Mucosa of descending colon (tissue), 3 donors: ENCODE data around the gene ZNF532. TPM values are rescaled to one million over a fixed set of nuclear protein-coding genes. Genes with fewer than 3 reads are reported as not detected.

ENCODE experiments used
- ATAC-seq: fragments of 200-7000 bp; cut with Tn5 transposase; one replicate; pipeline ENCODE4 v1.9.1; 2020; ENCODE audit warnings: mild to moderate bottlenecking, moderate library complexity
- DNase-seq, 3 donors: peaks; one replicate each; pipeline ENCODE4 v3.0.0-alpha.2; 2020
- H3K36me3 ChIP-seq: fragments of 200-600 bp; one replicate; pipeline ENCODE4 v1.8.0; 2021; ENCODE audit warnings: low read depth, mild to moderate bottlenecking
- H3K4me1 ChIP-seq: fragments of 200-600 bp; one replicate; pipeline ENCODE4 v1.8.0; 2021; ENCODE audit warnings: low read depth, mild to moderate bottlenecking
- H3K4me3 ChIP-seq: fragments of 200-600 bp; one replicate; pipeline ENCODE4 v1.8.0; 2021; ENCODE audit warnings: mild to moderate bottlenecking
- H3K9me3 ChIP-seq: fragments of 200-600 bp; one replicate; pipeline ENCODE4 v1.8.0; 2021; ENCODE audit warnings: mild to moderate bottlenecking
- intact Hi-C, 2 donors: fragments of 100-400 bp; cut with DNase I in 1 of 2; cut with micrococcal nuclease in 1 of 2; formaldehyde crosslinking; loops; one replicate each; pipeline versions ENCODE4 v1.11.0 to v1.11.1; 2022; cut with DNase I, micrococcal nuclease
- total RNA-seq, 3 donors: library from RNA; stranded (reverse); fragmentation: NEBNext Ultra II Directional in 2 of 3; extraction: Animal tissue kit (Norgen Biotek cat#: 25700) in 2 of 3; gene quantifications; one replicate each; pipeline versions ENCODE4 v1.2.1 to v1.2.4, GENCODE V29; 2021 to 2023
- TF ChIP-seq, protein P1 (sequence below): fragments of 200-600 bp; IDR thresholded peaks from one replicate; pipeline ENCODE4 v1.8.0; 2022; ENCODE audit warnings: antibody characterized with exemption, mild to moderate bottlenecking
- donor health status: DM: no; HTN: no; CAD: no; lungs with moderate emphysema.
- donor health status: DM: no; HTN: no; CAD: no.
- donor health status: DM: no; HTN: yes; CAD: no.

The ZNF532 gene
- total RNA-seq, 3 donors from 2014 or later: 11.2 to 104 (median 16.3) TPM

DNA sequence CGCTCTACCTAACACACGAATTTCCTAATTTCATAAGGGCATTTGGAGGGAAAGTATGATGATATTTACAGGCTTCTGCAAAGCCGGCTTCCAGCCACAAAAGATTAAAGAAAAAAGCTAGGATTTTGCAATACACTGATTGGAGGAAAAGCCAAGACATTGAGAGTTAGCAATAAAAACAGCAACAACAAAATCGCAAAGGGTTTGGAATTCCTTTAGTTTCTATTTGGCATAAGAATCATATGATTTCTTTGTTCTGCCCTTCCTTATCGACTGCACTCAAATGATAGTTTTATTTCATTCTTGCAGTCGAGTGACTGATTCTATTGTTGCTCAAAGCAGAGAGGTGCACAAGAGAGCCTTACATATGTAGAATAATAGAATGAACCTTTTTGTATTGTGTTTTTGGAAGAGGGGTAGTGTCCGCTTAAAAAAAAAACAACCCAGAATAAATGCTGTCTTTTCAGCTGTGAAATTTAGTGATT is 3.9 kb upstream of the ZNF532 start:
- H3K4me3 ChIP-seq: no peak overlapping the region

DNA sequence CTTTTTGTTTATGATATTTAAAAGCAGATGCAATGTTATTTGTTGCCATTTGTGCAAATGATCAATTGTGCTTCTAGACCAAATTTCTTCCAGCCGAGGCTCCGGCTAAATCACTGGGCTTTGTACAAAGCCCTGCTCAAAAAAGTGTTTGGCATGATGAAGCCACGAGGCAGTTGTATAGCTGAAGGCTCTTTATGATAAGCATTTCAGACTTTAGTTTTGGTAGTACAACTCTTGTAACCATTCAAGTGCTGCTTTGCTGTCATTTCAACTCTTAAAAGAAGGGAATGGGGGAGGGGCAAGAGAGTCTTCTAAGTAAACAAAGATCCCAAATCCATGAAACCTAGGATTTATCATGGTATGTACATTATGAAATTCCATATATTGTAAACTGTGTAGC is 3.3 kb upstream of the ZNF532 start:
- no peak for ATAC-seq
- no peaks in the 10 kb centered on the region for H3K9me3 ChIP-seq
- peaks cover 5% of the 10 kb centered on the region for H3K4me1 ChIP-seq
- intact Hi-C loops: loop anchor here in 1 of 2 donors (10.0 kb wide), 1 partner anchor 203 kb away; no protein-coding TSS in a partner anchor
- TF ChIP-seq, protein P1, sequence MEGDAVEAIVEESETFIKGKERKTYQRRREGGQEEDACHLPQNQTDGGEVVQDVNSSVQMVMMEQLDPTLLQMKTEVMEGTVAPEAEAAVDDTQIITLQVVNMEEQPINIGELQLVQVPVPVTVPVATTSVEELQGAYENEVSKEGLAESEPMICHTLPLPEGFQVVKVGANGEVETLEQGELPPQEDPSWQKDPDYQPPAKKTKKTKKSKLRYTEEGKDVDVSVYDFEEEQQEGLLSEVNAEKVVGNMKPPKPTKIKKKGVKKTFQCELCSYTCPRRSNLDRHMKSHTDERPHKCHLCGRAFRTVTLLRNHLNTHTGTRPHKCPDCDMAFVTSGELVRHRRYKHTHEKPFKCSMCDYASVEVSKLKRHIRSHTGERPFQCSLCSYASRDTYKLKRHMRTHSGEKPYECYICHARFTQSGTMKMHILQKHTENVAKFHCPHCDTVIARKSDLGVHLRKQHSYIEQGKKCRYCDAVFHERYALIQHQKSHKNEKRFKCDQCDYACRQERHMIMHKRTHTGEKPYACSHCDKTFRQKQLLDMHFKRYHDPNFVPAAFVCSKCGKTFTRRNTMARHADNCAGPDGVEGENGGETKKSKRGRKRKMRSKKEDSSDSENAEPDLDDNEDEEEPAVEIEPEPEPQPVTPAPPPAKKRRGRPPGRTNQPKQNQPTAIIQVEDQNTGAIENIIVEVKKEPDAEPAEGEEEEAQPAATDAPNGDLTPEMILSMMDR: no peak
- H3K4me3 ChIP-seq: no peak overlapping the region
- H3K36me3 ChIP-seq: no peaks in the 10 kb centered on the region
- DNase-seq: no peak

More for the DNA sequence above, 3.9 kb upstream of the ZNF532 start:
- intact Hi-C loops: loop anchor here in 1 of 2 donors (10.0 kb wide), 1 partner anchor 204 kb away; no protein-coding TSS in a partner anchor
- Histone ChIP-seq H3K9me3 (no peaks in the 10 kb centered on the region), H3K36me3 (no peaks in the 10 kb centered on the region), H3K4me1 (peaks cover 5% of the 10 kb centered on the region)
- ATAC-seq: no peak
- TF ChIP-seq, protein P1: no peak
- DNase-seq: no peak

DNA sequence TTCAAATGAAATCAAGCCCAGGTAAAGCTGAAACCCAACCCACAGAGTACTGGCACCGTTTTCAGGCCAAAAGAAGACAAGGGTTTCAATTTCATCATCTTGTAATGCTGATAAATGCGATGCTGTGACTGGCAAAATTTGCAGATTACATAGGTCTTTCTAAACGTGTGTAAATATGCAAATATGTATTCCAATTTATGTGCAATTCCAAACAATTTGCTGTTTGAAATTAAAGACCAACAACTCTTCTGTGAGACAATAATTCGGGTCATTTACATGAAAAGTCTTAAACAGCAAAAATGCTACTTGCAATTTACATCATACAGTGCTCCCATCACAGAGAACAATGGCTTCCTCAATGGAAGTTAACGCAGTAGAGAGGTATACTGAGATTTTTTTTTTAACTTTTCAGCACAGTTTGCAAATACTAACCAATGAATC is 2.8 kb upstream of the ZNF532 start:
- H3K4me1 ChIP-seq: peaks cover 5% of the 10 kb centered on the region
- intact Hi-C loops: loop anchor here in 1 of 2 donors (10.0 kb wide), 1 partner anchor 203 kb away; no protein-coding TSS in a partner anchor

DNA sequence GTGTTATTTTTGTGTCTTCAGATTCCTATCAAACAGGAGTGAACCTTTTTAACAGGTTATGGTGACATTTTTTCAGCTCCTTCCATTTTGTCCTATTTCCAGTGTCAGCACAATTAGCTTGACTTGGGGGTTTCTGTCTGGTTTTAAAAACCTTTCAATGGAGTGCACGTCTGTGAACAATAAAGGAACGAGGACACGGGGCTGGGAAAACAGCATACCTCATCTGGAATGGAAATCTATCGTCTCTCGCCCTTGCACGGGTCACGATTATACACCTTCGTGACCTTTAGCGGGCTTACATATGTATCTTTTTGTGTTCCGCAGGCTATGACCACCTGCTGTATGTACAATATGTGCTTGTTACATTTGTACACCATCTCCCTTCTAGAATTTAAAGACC is 2.3 kb upstream of the ZNF532 start:
- Histone ChIP-seq H3K4me1 (peaks cover 5% of the 10 kb centered on the region), H3K9me3 (no peaks in the 10 kb centered on the region), H3K4me3 (no peak overlapping the region), H3K36me3 (no peaks in the 10 kb centered on the region)
- intact Hi-C loops: loop anchor here in 1 of 2 donors (10.0 kb wide), 1 partner anchor 202 kb away; no protein-coding TSS in a partner anchor
- no peak for ATAC-seq
- DNase-seq: no peak
- TF ChIP-seq, protein P1: no peak

More for the DNA sequence above, 2.8 kb upstream of the ZNF532 start:
- no peaks in the 10 kb centered on the region for H3K36me3 ChIP-seq
- no peak overlapping the region for H3K4me3 ChIP-seq
- ATAC-seq (no peak), DNase-seq (no peak)
- H3K9me3 ChIP-seq: no peaks in the 10 kb centered on the region
- TF ChIP-seq, protein P1: no peak

DNA sequence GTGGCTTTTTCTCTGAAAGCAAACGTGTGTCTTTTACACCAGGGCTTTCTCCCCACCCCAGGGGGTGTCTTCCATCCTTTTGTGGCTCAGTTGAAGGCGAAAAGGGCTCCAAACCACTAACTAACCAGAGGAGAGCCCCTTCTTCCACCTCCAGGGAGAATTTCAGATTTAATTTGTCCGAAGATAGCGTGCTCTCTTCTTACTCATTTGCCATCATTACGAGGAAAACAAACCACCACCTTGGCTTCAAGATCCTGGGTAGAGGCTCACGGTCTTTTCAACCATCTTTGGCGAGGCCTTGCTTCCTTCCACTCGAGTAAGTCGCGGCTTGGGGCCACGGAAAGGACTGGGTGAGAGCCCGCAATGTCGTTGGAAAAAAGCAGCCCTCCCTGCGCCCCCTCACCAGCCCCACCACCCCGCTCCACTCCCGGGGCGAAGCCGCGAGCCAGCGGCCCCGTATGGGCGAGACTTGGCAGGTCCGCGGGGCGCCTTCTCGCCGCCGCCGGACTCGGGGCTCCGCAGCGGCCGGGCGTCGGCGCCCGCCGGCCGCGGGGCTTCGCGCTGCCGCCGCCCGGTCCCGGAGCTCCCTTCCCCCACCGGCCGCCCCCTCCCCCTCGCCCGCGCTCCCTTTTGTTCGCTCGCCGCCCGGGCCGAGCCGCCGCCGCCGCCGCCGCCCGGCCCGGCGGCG is 1.7 kb upstream of the ZNF532 start:
- intact Hi-C loops: loop anchor here in 1 of 2 donors (10.0 kb wide), 1 partner anchor 202 kb away; no protein-coding TSS in a partner anchor
- peak; percentile 34 to 55 (median 55) for DNase-seq
- Histone ChIP-seq H3K36me3 (no peaks in the 10 kb centered on the region), H3K4me1 (peaks cover 5% of the 10 kb centered on the region), H3K9me3 (no peaks in the 10 kb centered on the region), H3K4me3 (no peak overlapping the region)
- peak; percentile 19 for ATAC-seq
- TF ChIP-seq, protein P1: no peak
